GM18520 (cell line): ENCODE data around the gene PRKAR2B.
"Not testable (repeated sequence)": the region's sequence is repeated elsewhere in the genome, so short reads cannot be mapped to it uniquely, and the experiment has no call there.

ENCODE experiments used
- ATAC-seq: cut with Tn5 transposase; IDR thresholded peaks from one replicate; pipeline ENCODE4 v1.9.1; 2021; ENCODE audit not compliant: unreplicated experiment

The PRKAR2B gene

GRCh38 chr7:107115114-107115513 is 70.6 kb downstream of the PRKAR2B start:
- no peak for ATAC-seq

GRCh38 chr7:107115762-107116540 is 71.4 kb downstream of the PRKAR2B start:
- no peak for ATAC-seq

- no peak for ATAC-seq
Observed at GRCh38 chr7:107118109-107118900, 73.8 kb downstream of the PRKAR2B start.

GRCh38 chr7:107119376-107120105 is 75.0 kb downstream of the PRKAR2B start:
- ATAC-seq = no peak

- no peak for ATAC-seq
Observed at GRCh38 chr7:107122486-107122911, 78.0 kb downstream of the PRKAR2B start.

- no peak for ATAC-seq
Observed at GRCh38 chr7:107123392-107123791, 78.9 kb downstream of the PRKAR2B start.

GRCh38 chr7:107125475-107125874 is 81.0 kb downstream of the PRKAR2B start:
- no peak for ATAC-seq

GRCh38 chr7:107128217-107128616 is 83.7 kb downstream of the PRKAR2B start:
- ATAC-seq = no peak

GRCh38 chr7:107128748-107129147 is 84.2 kb downstream of the PRKAR2B start:
- ATAC-seq = no peak

- ATAC-seq = no peak
Observed at GRCh38 chr7:107130487-107131220, 86.1 kb downstream of the PRKAR2B start.

GRCh38 chr7:107133396-107133795 is 88.9 kb downstream of the PRKAR2B start:
- no peak for ATAC-seq

- ATAC-seq = no peak
Observed at GRCh38 chr7:107138696-107139420, 94.4 kb downstream of the PRKAR2B start.

- ATAC-seq = not testable (repeated sequence)
Observed at GRCh38 chr7:107143875-107144274, 99.4 kb downstream of the PRKAR2B start.

GRCh38 chr7:107145067-107145838 is 100.7 kb downstream of the PRKAR2B start:
- no peak for ATAC-seq

GRCh38 chr7:107147464-107148393 is 103.2 kb downstream of the PRKAR2B start:
- no peak for ATAC-seq

GRCh38 chr7:107148721-107149120 is 104.2 kb downstream of the PRKAR2B start:
- no peak for ATAC-seq

- ATAC-seq = no peak
Observed at GRCh38 chr7:107149863-107150262, 105.4 kb downstream of the PRKAR2B start.

GRCh38 chr7:107150375-107151073 is 106.0 kb downstream of the PRKAR2B start:
- ATAC-seq = no peak
